ENCODE results near the gene ID2. TPM values are rescaled to one million over a fixed set of nuclear protein-coding genes. Genes with fewer than 3 reads are reported as not detected.

Gene ID2
- total and polyA plus RNA-seq, 2 of the 13 experiments (the other 11 are each of a cell fraction or from before 2014, with no cell fraction given): 214 to 719 TPM

GRCh38 chr2:8681786-8682692 is at the start of gene ID2 (continued):
- peak; percentile 98 for TF ChIP-seq MXD3 (CRISPR knock-in tag; IDR thresholded peaks at IDR 0.05)
- no peak for TF ChIP-seq ZNF282 (IDR thresholded peaks at IDR 0.05; ENCODE audit: partially characterized antibody)
- 0 out of 2 replicates have a peak, but pooled peaks have one; percentile 72 for TF ChIP-seq ZNF235 (CRISPR knock-in tag; IDR thresholded peaks at IDR 0.05; ENCODE audit: borderline replicate concordance)
- TF ChIP-seq, protein P1, sequence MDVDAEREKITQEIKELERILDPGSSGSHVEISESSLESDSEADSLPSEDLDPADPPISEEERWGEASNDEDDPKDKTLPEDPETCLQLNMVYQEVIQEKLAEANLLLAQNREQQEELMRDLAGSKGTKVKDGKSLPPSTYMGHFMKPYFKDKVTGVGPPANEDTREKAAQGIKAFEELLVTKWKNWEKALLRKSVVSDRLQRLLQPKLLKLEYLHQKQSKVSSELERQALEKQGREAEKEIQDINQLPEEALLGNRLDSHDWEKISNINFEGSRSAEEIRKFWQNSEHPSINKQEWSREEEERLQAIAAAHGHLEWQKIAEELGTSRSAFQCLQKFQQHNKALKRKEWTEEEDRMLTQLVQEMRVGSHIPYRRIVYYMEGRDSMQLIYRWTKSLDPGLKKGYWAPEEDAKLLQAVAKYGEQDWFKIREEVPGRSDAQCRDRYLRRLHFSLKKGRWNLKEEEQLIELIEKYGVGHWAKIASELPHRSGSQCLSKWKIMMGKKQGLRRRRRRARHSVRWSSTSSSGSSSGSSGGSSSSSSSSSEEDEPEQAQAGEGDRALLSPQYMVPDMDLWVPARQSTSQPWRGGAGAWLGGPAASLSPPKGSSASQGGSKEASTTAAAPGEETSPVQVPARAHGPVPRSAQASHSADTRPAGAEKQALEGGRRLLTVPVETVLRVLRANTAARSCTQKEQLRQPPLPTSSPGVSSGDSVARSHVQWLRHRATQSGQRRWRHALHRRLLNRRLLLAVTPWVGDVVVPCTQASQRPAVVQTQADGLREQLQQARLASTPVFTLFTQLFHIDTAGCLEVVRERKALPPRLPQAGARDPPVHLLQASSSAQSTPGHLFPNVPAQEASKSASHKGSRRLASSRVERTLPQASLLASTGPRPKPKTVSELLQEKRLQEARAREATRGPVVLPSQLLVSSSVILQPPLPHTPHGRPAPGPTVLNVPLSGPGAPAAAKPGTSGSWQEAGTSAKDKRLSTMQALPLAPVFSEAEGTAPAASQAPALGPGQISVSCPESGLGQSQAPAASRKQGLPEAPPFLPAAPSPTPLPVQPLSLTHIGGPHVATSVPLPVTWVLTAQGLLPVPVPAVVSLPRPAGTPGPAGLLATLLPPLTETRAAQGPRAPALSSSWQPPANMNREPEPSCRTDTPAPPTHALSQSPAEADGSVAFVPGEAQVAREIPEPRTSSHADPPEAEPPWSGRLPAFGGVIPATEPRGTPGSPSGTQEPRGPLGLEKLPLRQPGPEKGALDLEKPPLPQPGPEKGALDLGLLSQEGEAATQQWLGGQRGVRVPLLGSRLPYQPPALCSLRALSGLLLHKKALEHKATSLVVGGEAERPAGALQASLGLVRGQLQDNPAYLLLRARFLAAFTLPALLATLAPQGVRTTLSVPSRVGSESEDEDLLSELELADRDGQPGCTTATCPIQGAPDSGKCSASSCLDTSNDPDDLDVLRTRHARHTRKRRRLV (CRISPR knock-in tag; IDR thresholded peaks at IDR 0.05): peak; percentile 57; the same call in 1 of the 2 replicates
- peak; percentile 92 for TF ChIP-seq ISL2 (CRISPR knock-in tag; IDR thresholded peaks at IDR 0.05)
- no peak for TF ChIP-seq SCMH1 (CRISPR knock-in tag; IDR thresholded peaks at IDR 0.05; ENCODE audit: borderline replicate concordance)
- TF ChIP-seq, protein P2, sequence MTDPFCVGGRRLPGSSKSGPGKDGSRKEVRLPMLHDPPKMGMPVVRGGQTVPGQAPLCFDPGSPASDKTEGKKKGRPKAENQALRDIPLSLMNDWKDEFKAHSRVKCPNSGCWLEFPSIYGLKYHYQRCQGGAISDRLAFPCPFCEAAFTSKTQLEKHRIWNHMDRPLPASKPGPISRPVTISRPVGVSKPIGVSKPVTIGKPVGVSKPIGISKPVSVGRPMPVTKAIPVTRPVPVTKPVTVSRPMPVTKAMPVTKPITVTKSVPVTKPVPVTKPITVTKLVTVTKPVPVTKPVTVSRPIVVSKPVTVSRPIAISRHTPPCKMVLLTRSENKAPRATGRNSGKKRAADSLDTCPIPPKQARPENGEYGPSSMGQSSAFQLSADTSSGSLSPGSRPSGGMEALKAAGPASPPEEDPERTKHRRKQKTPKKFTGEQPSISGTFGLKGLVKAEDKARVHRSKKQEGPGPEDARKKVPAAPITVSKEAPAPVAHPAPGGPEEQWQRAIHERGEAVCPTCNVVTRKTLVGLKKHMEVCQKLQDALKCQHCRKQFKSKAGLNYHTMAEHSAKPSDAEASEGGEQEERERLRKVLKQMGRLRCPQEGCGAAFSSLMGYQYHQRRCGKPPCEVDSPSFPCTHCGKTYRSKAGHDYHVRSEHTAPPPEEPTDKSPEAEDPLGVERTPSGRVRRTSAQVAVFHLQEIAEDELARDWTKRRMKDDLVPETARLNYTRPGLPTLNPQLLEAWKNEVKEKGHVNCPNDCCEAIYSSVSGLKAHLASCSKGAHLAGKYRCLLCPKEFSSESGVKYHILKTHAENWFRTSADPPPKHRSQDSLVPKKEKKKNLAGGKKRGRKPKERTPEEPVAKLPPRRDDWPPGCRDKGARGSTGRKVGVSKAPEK (CRISPR knock-in tag; IDR thresholded peaks at IDR 0.05; ENCODE audit: borderline replicate concordance): no peak
- TF ChIP-seq MED13 (CRISPR knock-in tag; IDR thresholded peaks at IDR 0.05): peak; percentile 95
- no peak for TF ChIP-seq RFX1 (IDR thresholded peaks at IDR 0.05)
- TF ChIP-seq ZNF510 (CRISPR knock-in tag; IDR thresholded peaks at IDR 0.05; ENCODE audit: low read depth): 0 out of 2 replicates have a peak, but pooled peaks have one; percentile 90
- no peak for TF ChIP-seq ZNF432 (CRISPR knock-in tag; IDR thresholded peaks at IDR 0.05; ENCODE audit: borderline replicate concordance)
- TF ChIP-seq ZSCAN25 (CRISPR knock-in tag; IDR thresholded peaks at IDR 0.05): peak; percentile 61; the same call in 1 of the 2 replicates
- TF ChIP-seq SP2 (CRISPR knock-in tag; IDR thresholded peaks at IDR 0.05): peak; percentile 94
- peak; percentile 37; the same call in 1 of the 2 replicates for TF ChIP-seq PREB (CRISPR knock-in tag; IDR thresholded peaks at IDR 0.05)
- TF ChIP-seq, protein P3, sequence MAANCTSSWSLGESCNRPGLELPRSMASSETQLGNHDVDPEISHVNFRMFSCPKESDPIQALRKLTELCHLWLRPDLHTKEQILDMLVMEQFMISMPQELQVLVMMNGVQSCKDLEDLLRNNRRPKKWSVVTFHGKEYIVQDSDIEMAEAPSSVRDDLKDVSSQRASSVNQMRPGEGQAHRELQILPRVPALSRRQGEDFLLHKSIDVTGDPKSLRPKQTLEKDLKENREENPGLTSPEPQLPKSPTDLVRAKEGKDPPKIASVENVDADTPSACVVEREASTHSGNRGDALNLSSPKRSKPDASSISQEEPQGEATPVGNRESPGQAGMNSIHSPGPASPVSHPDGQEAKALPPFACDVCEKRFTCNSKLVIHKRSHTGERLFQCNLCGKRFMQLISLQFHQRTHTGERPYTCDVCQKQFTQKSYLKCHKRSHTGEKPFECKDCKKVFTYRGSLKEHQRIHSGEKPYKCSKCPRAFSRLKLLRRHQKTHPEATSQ (CRISPR knock-in tag; IDR thresholded peaks at IDR 0.05; ENCODE audit: borderline replicate concordance): peak; percentile 69; the same call in 1 of the 2 replicates
- peak; percentile 92 for TF ChIP-seq ZNF350 (CRISPR knock-in tag; IDR thresholded peaks at IDR 0.05; ENCODE audit: borderline replicate concordance, low read depth)
- peak; percentile 87 for TF ChIP-seq ZMYM4 (CRISPR knock-in tag; IDR thresholded peaks at IDR 0.05)

All from HepG2 (cell line).